ENCODE data around the gene B4GALNT2.

B4GALNT2 gene

GRCh38 chr17:49204516-49204915 lies 71.9 kb downstream of the B4GALNT2 start:
- DNase-seq (ENCODE audit: extremely low read depth in 1 of 2, low read depth in 1 of 2), result no peak

GRCh38 chr17:49209061-49209571 lies 76.5 kb downstream of the B4GALNT2 start:
- no peak for DNase-seq (ENCODE audit: extremely low read depth in 1 of 2, low read depth in 1 of 2)

- DNase-seq (ENCODE audit: extremely low read depth in 1 of 2, low read depth in 1 of 2), result no peak
Measured at GRCh38 chr17:49210158-49211029, 77.8 kb downstream of the B4GALNT2 start, which contains the start of the genes ABI3 and GNGT2. Gene ABI3 (plus strand): TSS chr17:49210707. CDS start chr17:49210725, 18 bp downstream. Gene GNGT2 (minus strand): TSS chr17:49210574. CDS start chr17:49207422, 3,152 bp downstream.

GRCh38 chr17:49213399-49213798 lies 80.8 kb downstream of the B4GALNT2 start:
- DNase-seq (ENCODE audit: extremely low read depth in 1 of 2, low read depth in 1 of 2), result no peak

- DNase-seq (ENCODE audit: extremely low read depth in 1 of 2, low read depth in 1 of 2), result no peak
Measured at GRCh38 chr17:49213847-49214246, 81.3 kb downstream of the B4GALNT2 start.

- no peak for DNase-seq (ENCODE audit: extremely low read depth in 1 of 2, low read depth in 1 of 2)
Measured at GRCh38 chr17:49214676-49215360, 82.2 kb downstream of the B4GALNT2 start.

- DNase-seq (ENCODE audit: extremely low read depth in 1 of 2, low read depth in 1 of 2), result no peak
Measured at GRCh38 chr17:49216482-49216881, 83.9 kb downstream of the B4GALNT2 start.

GRCh38 chr17:49216953-49217650 lies 84.5 kb downstream of the B4GALNT2 start:
- no peak for DNase-seq (ENCODE audit: extremely low read depth in 1 of 2, low read depth in 1 of 2)

GRCh38 chr17:49217651-49218413 lies 85.3 kb downstream of the B4GALNT2 start:
- DNase-seq (ENCODE audit: extremely low read depth in 1 of 2, low read depth in 1 of 2), result peak; percentile 39 to 61

GRCh38 chr17:49218941-49219913 lies 86.7 kb downstream of the B4GALNT2 start:
- no peak for DNase-seq (ENCODE audit: extremely low read depth in 1 of 2, low read depth in 1 of 2)

GRCh38 chr17:49219987-49220386 lies 87.4 kb downstream of the B4GALNT2 start:
- DNase-seq (ENCODE audit: extremely low read depth in 1 of 2, low read depth in 1 of 2), result no peak

GRCh38 chr17:49223168-49223516 lies 90.6 kb downstream of the B4GALNT2 start:
- DNase-seq (ENCODE audit: extremely low read depth in 1 of 2, low read depth in 1 of 2), result no peak

GRCh38 chr17:49223517-49224197 lies 91.1 kb downstream of the B4GALNT2 start:
- DNase-seq (ENCODE audit: extremely low read depth in 1 of 2, low read depth in 1 of 2), result peak in 1 of 2 donors; percentile 52

- DNase-seq (ENCODE audit: extremely low read depth in 1 of 2, low read depth in 1 of 2), result peak in 1 of 2 donors; percentile 39
Measured at GRCh38 chr17:49224198-49224996, 91.8 kb downstream of the B4GALNT2 start.

- no peak for DNase-seq (ENCODE audit: extremely low read depth in 1 of 2, low read depth in 1 of 2)
Measured at GRCh38 chr17:49224997-49225337, 92.4 kb downstream of the B4GALNT2 start.

GRCh38 chr17:49225554-49226236 lies 93.1 kb downstream of the B4GALNT2 start:
- DNase-seq (ENCODE audit: extremely low read depth in 1 of 2, low read depth in 1 of 2), result no peak
